Retina (tissue), 1 donor: Measurements from ENCODE around the gene ADAMTS3.
"Not testable (repeated sequence)": the region's sequence is repeated elsewhere in the genome, so short reads cannot be mapped to it uniquely, and the experiment has no call there.

ENCODE experiments used
- DNase-seq: peaks from one replicate; pipeline ENCODE4 v3.0.0-alpha.2; 2016

Gene ADAMTS3

GRCh38 chr4:72467633-72468032 lies 101.4 kb downstream of the ADAMTS3 start:
- DNase-seq, result no peak

GRCh38 chr4:72463724-72464123 lies 105.3 kb downstream of the ADAMTS3 start:
- no peak for DNase-seq

GRCh38 chr4:72457158-72457557 lies 111.9 kb downstream of the ADAMTS3 start:
- DNase-seq, result no peak

GRCh38 chr4:72451349-72451748 lies 117.7 kb downstream of the ADAMTS3 start:
- no peak for DNase-seq

GRCh38 chr4:72449705-72450104 lies 119.3 kb downstream of the ADAMTS3 start:
- DNase-seq, result no peak

- DNase-seq, result no peak
Observed at GRCh38 chr4:72448231-72448630, 120.8 kb downstream of the ADAMTS3 start.

GRCh38 chr4:72446353-72447055 lies 122.5 kb downstream of the ADAMTS3 start:
- no peak for DNase-seq

GRCh38 chr4:72444092-72444491 lies 124.9 kb downstream of the ADAMTS3 start:
- no peak for DNase-seq

- no peak for DNase-seq
Observed at GRCh38 chr4:72442715-72443114, 126.3 kb downstream of the ADAMTS3 start.

- no peak for DNase-seq
Observed at GRCh38 chr4:72442147-72442546, 126.9 kb downstream of the ADAMTS3 start.

- no peak for DNase-seq
Observed at GRCh38 chr4:72440386-72440785, 128.6 kb downstream of the ADAMTS3 start.

GRCh38 chr4:72432975-72433374 lies 136.0 kb downstream of the ADAMTS3 start:
- no peak for DNase-seq

- no peak for DNase-seq
Observed at GRCh38 chr4:72432282-72432681, 136.7 kb downstream of the ADAMTS3 start.

GRCh38 chr4:72430988-72431387 lies 138.0 kb downstream of the ADAMTS3 start:
- DNase-seq, result no peak

- DNase-seq, result no peak
Observed at GRCh38 chr4:72430050-72430449, 139.0 kb downstream of the ADAMTS3 start.

GRCh38 chr4:72429397-72429889 lies 139.6 kb downstream of the ADAMTS3 start:
- DNase-seq, result no peak

GRCh38 chr4:72427057-72427456 lies 142.0 kb downstream of the ADAMTS3 start:
- no peak for DNase-seq

GRCh38 chr4:72425908-72426307 lies 143.1 kb downstream of the ADAMTS3 start:
- not testable (repeated sequence) for DNase-seq

- DNase-seq, result no peak
Observed at GRCh38 chr4:72424006-72424405, 145.0 kb downstream of the ADAMTS3 start.

- no peak for DNase-seq
Observed at GRCh38 chr4:72422416-72422815, 146.6 kb downstream of the ADAMTS3 start.

- no peak for DNase-seq
Observed at GRCh38 chr4:72418458-72418857, 150.6 kb downstream of the ADAMTS3 start.

- no peak for DNase-seq
Observed at GRCh38 chr4:72410158-72410557, 158.9 kb downstream of the ADAMTS3 start.

GRCh38 chr4:72408568-72408967 lies 160.5 kb downstream of the ADAMTS3 start:
- no peak for DNase-seq

GRCh38 chr4:72405417-72405816 lies 163.6 kb downstream of the ADAMTS3 start:
- no peak for DNase-seq

GRCh38 chr4:72397314-72397713 lies 171.7 kb downstream of the ADAMTS3 start:
- no peak for DNase-seq
